HCT116 (cell line): Measurements from ENCODE around the gene ZNF678. TPM values are rescaled to one million over a fixed set of nuclear protein-coding genes. Genes with fewer than 3 reads are reported as not detected.
"Not testable (repeated sequence)": the region's sequence is repeated elsewhere in the genome, so short reads cannot be mapped to it uniquely, and the experiment has no call there.

Experiments used
- ATAC-seq: fragments of 200-7000 bp; cut with Tn5 transposase; 2 replicates; pipeline ENCODE4 v1.9.1; 2020; ENCODE audit warnings: mild to moderate bottlenecking, moderate library complexity
- BruUV-seq: library from RNA; stranded (reverse); fragments of 400-500 nt; replicated peaks from 2 replicates; lab custom pipeline; 2021; lab: Mats Ljungman, UMichigan
- CTCF ChIA-PET: fragments of 300-600 bp; sonication (Branson Sonifier 250); formaldehyde crosslinking; loops from one replicate; lab custom pipeline; 2021; ENCODE audit warnings: antibody characterized with exemption; lab: Charles Lee
- POLR2A ChIA-PET: fragments of 300-600, 350-600 bp; sonication (Branson Sonifier 250); formaldehyde crosslinking; loops from one replicate; lab custom pipeline; 2021; ENCODE audit warnings: antibody characterized with exemption; lab: Charles Lee
- RAD21 ChIA-PET, 2 experiments: fragments of 300-600 bp; sonication (Branson Sonifier 250); formaldehyde crosslinking; loops; one replicate each; lab custom pipeline; 2023; ENCODE audit warnings: low total read pairs in 2 of 2; ENCODE audit not compliant: uncharacterized antibody in 2 of 2, unreplicated experiment in 2 of 2, low non-redundant PET in 1 of 2; lab: Charles Lee
- DNase-seq: peaks from one replicate; pipeline ENCODE4 v3.0.0-alpha.2; 2010; ENCODE audit warnings: low read depth, low spot score
- H2AFZ ChIP-seq: fragments of 200-600 bp; shearing (Covaris generic), sonication (generic); 2 replicates; pipeline ENCODE4 v1.6.1; 2017; ENCODE audit warnings: low read depth, mixed run types, mixed read lengths, antibody characterized with exemption, low read length; ENCODE audit not compliant: poor library complexity, severe bottlenecking
- H3K27ac ChIP-seq: 2 replicates; pipeline ENCODE4 v1.5.1; 2012; ENCODE audit warnings: low read depth, low read length
- H3K27me3 ChIP-seq: fragments of 200-600 bp; sonication (generic); 2 replicates; pipeline ENCODE4 v1.6.1; 2016; ENCODE audit warnings: mixed run types, low read length, mixed read lengths; ENCODE audit not compliant: insufficient read depth
- H3K36me3 ChIP-seq, 2 experiments: fragments of 200-500 bp in 1 of 2; fragments of 200-600 bp in 1 of 2; sonication (Bioruptor generic) in 1 of 2; sonication (generic) in 1 of 2; 2 replicates each; pipeline versions ENCODE4 v1.5.1 to v1.6.1; 2014 to 2016; ENCODE audit warnings: low read length in 2 of 2, inconsistent platforms in 1 of 2, mixed read lengths in 1 of 2, mixed run types in 1 of 2; ENCODE audit not compliant: insufficient read depth in 2 of 2, control insufficient read depth in 1 of 2
- H3K4me1 ChIP-seq, 2 experiments: fragments of 200-600 bp in 1 of 2; sonication (generic) in 1 of 2; 2 replicates each; pipeline versions ENCODE4 v1.5.1 to v1.6.1; 2012 to 2017; ENCODE audit warnings: low read length in 2 of 2, inconsistent platforms in 1 of 2, mild to moderate bottlenecking in 1 of 2, mixed read lengths in 1 of 2, mixed run types in 1 of 2, moderate library complexity in 1 of 2; ENCODE audit not compliant: insufficient read depth in 2 of 2, control insufficient read depth in 1 of 2
- H3K4me2 ChIP-seq: fragments of 200-600 bp; sonication (generic); 2 replicates; pipeline ENCODE4 v1.6.1; 2017; ENCODE audit warnings: mixed run types, low read length, mixed read lengths
- H3K4me3 ChIP-seq, 2 experiments: fragments of 200-600 bp in 1 of 2; sonication (generic) in 1 of 2; replicated peaks in 1 of 2; 2 replicates each; pipeline ENCODE4 v1.5.1; 2011 to 2016; ENCODE audit warnings: low read length in 2 of 2, control low read depth in 1 of 2, low read depth in 1 of 2, mild to moderate bottlenecking in 1 of 2, mixed read lengths in 1 of 2, mixed run types in 1 of 2
- H3K79me2 ChIP-seq: fragments of 200-600 bp; sonication (generic); 2 replicates; pipeline ENCODE4 v1.6.1; 2017; ENCODE audit warnings: mild to moderate bottlenecking, mixed run types, low read length, moderate library complexity, mixed read lengths; ENCODE audit not compliant: insufficient read depth
- H3K9ac ChIP-seq: fragments of 200-600 bp; sonication (generic); 2 replicates; pipeline ENCODE4 v1.6.1; 2016; ENCODE audit warnings: low read length, mixed read lengths
- H3K9me2 ChIP-seq: fragments of 200-600 bp; sonication (generic), shearing (Covaris generic); 2 replicates; pipeline ENCODE4 v1.6.1; 2017; ENCODE audit warnings: mixed run types, mild to moderate bottlenecking, moderate library complexity; ENCODE audit not compliant: insufficient read depth
- H3K9me3 ChIP-seq, 2 experiments: fragments of 200-500 bp in 1 of 2; fragments of 200-600 bp in 1 of 2; sonication (Bioruptor generic) in 1 of 2; sonication (generic) in 1 of 2; 2 replicates each; pipeline ENCODE4 v1.6.1; 2014 to 2017; ENCODE audit warnings: low read length in 2 of 2, mixed read lengths in 2 of 2, inconsistent platforms in 1 of 2, low read depth in 1 of 2, mild to moderate bottlenecking in 1 of 2, mixed run types in 1 of 2, moderate library complexity in 1 of 2; ENCODE audit not compliant: control insufficient read depth in 1 of 2, insufficient read depth in 1 of 2
- H4K20me1 ChIP-seq: fragments of 200-600 bp; sonication (generic), shearing (Covaris generic); 2 replicates; pipeline ENCODE4 v1.6.1; 2017; ENCODE audit warnings: mixed run types, mild to moderate bottlenecking, moderate library complexity; ENCODE audit not compliant: insufficient read depth
- CTCF ChIP-seq, 3 experiments: fragments of 200-600 bp in 1 of 3; sonication (generic) in 1 of 3; IDR thresholded peaks in 2 of 3; conservative IDR thresholded peaks in 1 of 3; 2 replicates each; pipeline ENCODE4 v1.5.1; 2012 to 2017; ENCODE audit warnings: low read depth in 2 of 3, low read length in 2 of 3, antibody characterized with exemption in 1 of 3, borderline replicate concordance in 1 of 3, control low read depth in 1 of 3, mild to moderate bottlenecking in 1 of 3, mixed read lengths in 1 of 3, mixed run types in 1 of 3, moderate library complexity in 1 of 3; ENCODE audit not compliant: insufficient read depth in 1 of 3
- EZH2 ChIP-seq: fragments of 200-600 bp; sonication (generic); IDR thresholded peaks from 2 replicates; pipeline ENCODE4 v1.6.1; 2017; ENCODE audit warnings: antibody characterized with exemption, mixed run types
- SP1 ChIP-seq: IDR thresholded peaks from 2 replicates; pipeline ENCODE4 v1.6.1; 2012; ENCODE audit warnings: low read depth
- SRF ChIP-seq: IDR thresholded peaks from 2 replicates; pipeline ENCODE4 v1.6.1; 2012; ENCODE audit warnings: low read depth
- YY1 ChIP-seq: IDR thresholded peaks from 2 replicates; pipeline ENCODE4 v1.6.1; 2011; ENCODE audit warnings: low read length, low read depth, moderate library complexity, mild to moderate bottlenecking; ENCODE audit not compliant: insufficient replicate concordance; ENCODE audit errors: extremely low read depth
- ZNF274 ChIP-seq: fragments of 200-500 bp; sonication (Bioruptor generic); IDR thresholded peaks from 2 replicates; pipeline ENCODE4 v1.6.1; 2014; ENCODE audit warnings: mild to moderate bottlenecking, low read depth, low read length, inconsistent platforms
- intact Hi-C: fragments of 100-400 bp; cut with micrococcal nuclease; formaldehyde crosslinking; loops from 2 replicates; pipeline ENCODE4 v1.10.0; 2022
- total RNA-seq: library from RNA; stranded (reverse); gene quantifications from one replicate; pipeline ENCODE4 v1.2.1, GENCODE V29; 2021; ENCODE audit not compliant: unreplicated experiment
- TF ChIP-seq, protein P1 (sequence below): IDR thresholded peaks from 2 replicates; pipeline ENCODE4 v1.6.1; 2012; ENCODE audit warnings: low read depth

ZNF678 gene
- total RNA-seq, 1 experiment from 2014 or later = 6.1 TPM

GRCh38 chr1:227587968-227588367, 24.6 kb downstream of the ZNF678 start (continued):
- TF ChIP-seq, protein P1, sequence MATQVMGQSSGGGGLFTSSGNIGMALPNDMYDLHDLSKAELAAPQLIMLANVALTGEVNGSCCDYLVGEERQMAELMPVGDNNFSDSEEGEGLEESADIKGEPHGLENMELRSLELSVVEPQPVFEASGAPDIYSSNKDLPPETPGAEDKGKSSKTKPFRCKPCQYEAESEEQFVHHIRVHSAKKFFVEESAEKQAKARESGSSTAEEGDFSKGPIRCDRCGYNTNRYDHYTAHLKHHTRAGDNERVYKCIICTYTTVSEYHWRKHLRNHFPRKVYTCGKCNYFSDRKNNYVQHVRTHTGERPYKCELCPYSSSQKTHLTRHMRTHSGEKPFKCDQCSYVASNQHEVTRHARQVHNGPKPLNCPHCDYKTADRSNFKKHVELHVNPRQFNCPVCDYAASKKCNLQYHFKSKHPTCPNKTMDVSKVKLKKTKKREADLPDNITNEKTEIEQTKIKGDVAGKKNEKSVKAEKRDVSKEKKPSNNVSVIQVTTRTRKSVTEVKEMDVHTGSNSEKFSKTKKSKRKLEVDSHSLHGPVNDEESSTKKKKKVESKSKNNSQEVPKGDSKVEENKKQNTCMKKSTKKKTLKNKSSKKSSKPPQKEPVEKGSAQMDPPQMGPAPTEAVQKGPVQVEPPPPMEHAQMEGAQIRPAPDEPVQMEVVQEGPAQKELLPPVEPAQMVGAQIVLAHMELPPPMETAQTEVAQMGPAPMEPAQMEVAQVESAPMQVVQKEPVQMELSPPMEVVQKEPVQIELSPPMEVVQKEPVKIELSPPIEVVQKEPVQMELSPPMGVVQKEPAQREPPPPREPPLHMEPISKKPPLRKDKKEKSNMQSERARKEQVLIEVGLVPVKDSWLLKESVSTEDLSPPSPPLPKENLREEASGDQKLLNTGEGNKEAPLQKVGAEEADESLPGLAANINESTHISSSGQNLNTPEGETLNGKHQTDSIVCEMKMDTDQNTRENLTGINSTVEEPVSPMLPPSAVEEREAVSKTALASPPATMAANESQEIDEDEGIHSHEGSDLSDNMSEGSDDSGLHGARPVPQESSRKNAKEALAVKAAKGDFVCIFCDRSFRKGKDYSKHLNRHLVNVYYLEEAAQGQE = no peak
- no peak for TF ChIP-seq SP1
- no peak for TF ChIP-seq YY1
- TF ChIP-seq SRF = no peak
- TF ChIP-seq CTCF (IDR thresholded peaks at IDR 0.05 in 2 of 3, conservative IDR thresholded peaks at IDR 0.05 in 1 of 3; ENCODE audit: borderline replicate concordance in 1 of 3, insufficient read depth in 1 of 3, low read depth in 2 of 3, low read length in 2 of 3) = no peak
- TF ChIP-seq ZNF274 = no peak
- no peak for TF ChIP-seq EZH2

- H3K4me1 ChIP-seq, H3K27me3 ChIP-seq, POLR2A ChIA-PET, RAD21 ChIA-PET, H4K20me1 ChIP-seq, H3K4me2 ChIP-seq, H3K9me2 ChIP-seq, H3K4me3 ChIP-seq, H3K79me2 ChIP-seq, H3K9ac ChIP-seq, H3K9me3 ChIP-seq, ATAC-seq, CTCF ChIA-PET, DNase-seq, H3K36me3 ChIP-seq, BruUV-seq, H2AFZ ChIP-seq, H3K27ac ChIP-seq: not testable (repeated sequence)
- intact Hi-C loops = loop anchor here (10.0 kb wide), 1 partner anchor 106 kb away; no protein-coding TSS in a partner anchor
Observed at GRCh38 chr1:227588769-227589168, 25.4 kb downstream of the ZNF678 start.

- DNase-seq, H3K36me3 ChIP-seq, CTCF ChIA-PET, H3K4me1 ChIP-seq, H3K4me2 ChIP-seq, H4K20me1 ChIP-seq, H3K4me3 ChIP-seq, BruUV-seq, H3K9ac ChIP-seq, H3K27ac ChIP-seq, RAD21 ChIA-PET, H3K9me2 ChIP-seq, POLR2A ChIA-PET, H2AFZ ChIP-seq, H3K9me3 ChIP-seq, ATAC-seq, H3K79me2 ChIP-seq, H3K27me3 ChIP-seq: not testable (repeated sequence)
- intact Hi-C loops = loop anchor here (10.0 kb wide), 2 partner anchors 65 to 105 kb away; no protein-coding TSS in a partner anchor
Observed at GRCh38 chr1:227589777-227590176, 26.4 kb downstream of the ZNF678 start.
